ENCODE data around the gene COX6B1.

COX6B1 gene

DNA sequence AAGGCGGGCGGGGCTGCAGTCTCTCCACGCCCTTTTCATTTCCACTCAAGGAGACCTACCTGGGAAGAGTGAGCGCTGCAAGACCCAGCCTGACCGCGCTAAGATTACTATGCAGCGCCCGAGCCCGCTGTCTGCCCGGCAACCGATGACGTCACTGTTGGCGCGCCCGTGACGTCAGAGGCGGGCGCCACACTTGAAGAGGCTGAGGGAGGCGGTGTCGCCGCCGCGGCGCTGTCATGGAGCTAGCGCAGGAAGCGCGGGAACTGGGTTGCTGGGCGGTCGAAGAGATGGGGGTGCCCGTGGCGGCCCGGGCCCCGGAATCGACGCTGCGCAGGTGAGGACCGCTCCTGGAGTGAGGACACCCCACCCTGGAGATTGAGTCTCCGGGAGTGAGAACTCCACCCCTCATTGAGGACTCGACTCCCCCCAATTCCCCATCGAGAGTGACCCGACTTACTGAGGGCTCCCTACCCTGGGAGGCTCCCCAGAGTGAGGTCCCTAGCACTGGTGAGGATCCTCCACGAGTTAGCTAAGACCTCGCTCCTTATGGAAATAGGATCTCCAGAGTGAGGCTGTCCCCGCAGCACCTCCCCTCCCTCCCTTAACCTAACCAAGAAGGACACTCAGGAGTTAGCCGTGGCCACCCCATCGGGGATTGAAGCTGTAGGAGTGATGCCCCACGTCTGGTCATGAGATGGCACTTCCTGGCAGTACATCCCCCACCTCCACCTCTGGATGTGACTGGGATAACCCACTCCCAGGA is 35.4 kb upstream of the COX6B1 start, which contains the start of gene HAUS5:
Gene HAUS5, plus strand, starts transcription at position 177 of the 763 bp plus-strand sequence. Its CDS starts 60 bp downstream, at position 237.
- H3K4me3 ChIP-seq (ENCODE audit: low read length): peak within 1 kb of the TSS; percentile 95
- DNase-seq (ENCODE audit: low read depth): peak; percentile 55
- TF ChIP-seq, protein P1, sequence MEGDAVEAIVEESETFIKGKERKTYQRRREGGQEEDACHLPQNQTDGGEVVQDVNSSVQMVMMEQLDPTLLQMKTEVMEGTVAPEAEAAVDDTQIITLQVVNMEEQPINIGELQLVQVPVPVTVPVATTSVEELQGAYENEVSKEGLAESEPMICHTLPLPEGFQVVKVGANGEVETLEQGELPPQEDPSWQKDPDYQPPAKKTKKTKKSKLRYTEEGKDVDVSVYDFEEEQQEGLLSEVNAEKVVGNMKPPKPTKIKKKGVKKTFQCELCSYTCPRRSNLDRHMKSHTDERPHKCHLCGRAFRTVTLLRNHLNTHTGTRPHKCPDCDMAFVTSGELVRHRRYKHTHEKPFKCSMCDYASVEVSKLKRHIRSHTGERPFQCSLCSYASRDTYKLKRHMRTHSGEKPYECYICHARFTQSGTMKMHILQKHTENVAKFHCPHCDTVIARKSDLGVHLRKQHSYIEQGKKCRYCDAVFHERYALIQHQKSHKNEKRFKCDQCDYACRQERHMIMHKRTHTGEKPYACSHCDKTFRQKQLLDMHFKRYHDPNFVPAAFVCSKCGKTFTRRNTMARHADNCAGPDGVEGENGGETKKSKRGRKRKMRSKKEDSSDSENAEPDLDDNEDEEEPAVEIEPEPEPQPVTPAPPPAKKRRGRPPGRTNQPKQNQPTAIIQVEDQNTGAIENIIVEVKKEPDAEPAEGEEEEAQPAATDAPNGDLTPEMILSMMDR (conservative IDR thresholded peaks at IDR 0.05; ENCODE audit: low read depth, low read length): no peak

DNA sequence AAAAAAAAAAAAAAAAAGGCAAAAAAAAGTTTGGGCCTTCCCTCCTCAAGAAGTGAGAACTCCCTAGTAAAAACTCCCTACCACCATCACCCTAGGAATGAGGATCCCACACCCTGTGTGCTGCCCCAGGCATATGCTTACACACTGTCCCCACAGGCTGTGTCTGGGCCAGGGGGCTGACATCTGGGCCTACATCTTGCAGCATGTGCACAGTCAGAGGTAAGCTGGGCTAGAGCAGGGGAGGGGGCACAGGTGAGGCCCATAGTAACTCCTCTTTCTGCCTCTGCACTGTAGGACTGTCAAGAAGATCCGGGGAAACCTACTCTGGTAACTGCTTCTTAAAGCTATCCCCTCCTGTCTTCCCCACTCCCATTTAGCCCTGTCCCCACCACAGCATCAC is 34.5 kb upstream of the COX6B1 start:
- H3K4me3 ChIP-seq (ENCODE audit: low read length): no peak overlapping the region
- DNase-seq (ENCODE audit: low read depth): no peak
- TF ChIP-seq, protein P1 (conservative IDR thresholded peaks at IDR 0.05; ENCODE audit: low read depth, low read length): no peak

DNA sequence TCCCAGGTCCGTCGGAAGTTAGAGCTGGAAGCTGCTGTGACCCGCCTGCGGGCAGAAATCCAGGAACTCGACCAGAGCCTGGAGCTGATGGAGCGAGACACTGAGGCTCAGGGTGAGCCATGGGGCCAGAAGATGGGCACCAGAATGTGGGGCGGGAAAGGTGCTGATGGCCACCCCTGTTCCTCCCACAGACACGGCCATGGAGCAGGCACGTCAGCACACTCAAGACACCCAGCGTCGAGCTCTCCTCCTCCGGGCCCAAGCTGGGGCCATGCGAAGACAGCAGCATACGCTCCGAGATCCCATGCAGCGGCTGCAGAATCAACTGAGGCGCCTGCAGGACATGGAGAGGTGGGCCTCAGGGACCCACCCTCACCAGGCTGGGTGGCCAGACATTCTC is 33.1 kb upstream of the COX6B1 start:
- TF ChIP-seq, protein P1 (conservative IDR thresholded peaks at IDR 0.05; ENCODE audit: low read depth, low read length): no peak
- no peak overlapping the region for H3K4me3 ChIP-seq (ENCODE audit: low read length)
- no peak for DNase-seq (ENCODE audit: low read depth)

DNA sequence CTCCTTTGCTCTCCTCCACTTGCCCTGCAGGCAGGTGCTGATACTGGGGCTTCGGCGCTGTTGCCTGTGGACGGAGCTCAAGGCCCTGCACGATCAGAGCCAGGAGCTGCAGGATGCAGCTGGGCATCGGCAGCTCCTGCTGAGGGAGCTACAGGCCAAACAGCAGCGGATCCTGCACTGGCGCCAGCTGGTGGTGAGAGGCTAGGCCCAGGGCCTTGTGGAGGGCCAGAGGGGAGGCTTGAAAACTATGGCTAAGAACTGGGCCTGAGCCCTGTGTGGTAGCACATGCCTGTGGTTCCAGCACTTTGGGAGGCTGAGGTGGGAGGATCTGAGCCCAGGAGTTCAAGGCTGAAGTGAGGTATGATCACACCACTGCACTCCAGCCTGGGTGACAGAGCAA is 29.3 kb upstream of the COX6B1 start:
- DNase-seq (ENCODE audit: low read depth): no peak
- no peak overlapping the region for H3K4me3 ChIP-seq (ENCODE audit: low read length)
- TF ChIP-seq, protein P1 (conservative IDR thresholded peaks at IDR 0.05; ENCODE audit: low read depth, low read length): no peak

DNA sequence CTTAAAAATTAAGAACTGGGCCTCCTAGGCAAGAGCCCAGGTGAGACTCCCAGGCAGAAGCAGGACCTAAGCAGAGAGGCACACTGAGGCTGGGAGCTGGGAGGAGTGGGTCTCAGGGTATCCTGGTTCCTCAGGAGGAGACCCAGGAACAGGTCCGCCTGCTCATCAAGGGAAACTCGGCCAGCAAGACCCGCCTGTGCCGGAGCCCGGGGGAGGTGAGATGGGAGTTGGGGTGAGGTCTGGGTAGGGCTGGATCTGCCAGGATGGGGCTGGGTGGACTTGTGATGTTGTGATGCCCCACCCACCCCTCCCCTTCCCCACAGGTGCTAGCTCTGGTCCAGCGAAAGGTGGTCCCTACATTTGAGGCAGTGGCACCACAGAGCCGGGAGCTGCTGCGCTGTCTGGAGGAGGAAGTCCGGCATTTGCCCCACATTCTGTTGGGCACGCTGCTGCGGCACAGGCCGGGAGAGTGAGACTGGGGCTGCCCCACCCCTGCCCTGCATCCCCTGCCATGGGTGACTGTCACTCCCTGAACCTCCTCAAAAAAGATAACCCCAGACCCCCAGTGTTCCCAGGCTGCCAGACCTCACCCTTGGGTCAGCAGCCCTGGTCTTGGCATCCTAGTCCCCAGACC is 28.7 kb upstream of the COX6B1 start:
- TF ChIP-seq, protein P1 (conservative IDR thresholded peaks at IDR 0.05; ENCODE audit: low read depth, low read length): no peak
- no peak overlapping the region for H3K4me3 ChIP-seq (ENCODE audit: low read length)
- DNase-seq (ENCODE audit: low read depth): no peak

DNA sequence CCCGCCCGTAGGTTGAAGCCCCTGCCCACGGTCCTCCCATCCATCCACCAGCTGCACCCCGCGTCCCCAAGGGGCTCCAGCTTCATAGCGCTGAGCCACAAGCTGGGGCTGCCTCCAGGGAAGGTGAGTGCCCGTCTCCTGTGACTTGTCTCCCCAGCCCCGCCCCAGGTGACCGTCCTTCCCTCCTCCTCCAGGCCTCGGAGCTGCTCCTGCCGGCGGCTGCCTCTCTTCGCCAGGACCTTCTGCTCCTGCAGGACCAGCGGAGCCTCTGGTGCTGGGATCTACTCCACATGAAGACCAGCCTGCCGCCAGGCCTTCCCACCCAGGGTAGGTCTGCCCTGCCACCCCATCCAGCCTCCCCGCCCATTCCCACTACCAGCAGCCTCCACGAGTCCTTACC is 28.1 kb upstream of the COX6B1 start:
- TF ChIP-seq, protein P1 (conservative IDR thresholded peaks at IDR 0.05; ENCODE audit: low read depth, low read length): no peak
- no peak for DNase-seq (ENCODE audit: low read depth)
- no peak overlapping the region for H3K4me3 ChIP-seq (ENCODE audit: low read length)

DNA sequence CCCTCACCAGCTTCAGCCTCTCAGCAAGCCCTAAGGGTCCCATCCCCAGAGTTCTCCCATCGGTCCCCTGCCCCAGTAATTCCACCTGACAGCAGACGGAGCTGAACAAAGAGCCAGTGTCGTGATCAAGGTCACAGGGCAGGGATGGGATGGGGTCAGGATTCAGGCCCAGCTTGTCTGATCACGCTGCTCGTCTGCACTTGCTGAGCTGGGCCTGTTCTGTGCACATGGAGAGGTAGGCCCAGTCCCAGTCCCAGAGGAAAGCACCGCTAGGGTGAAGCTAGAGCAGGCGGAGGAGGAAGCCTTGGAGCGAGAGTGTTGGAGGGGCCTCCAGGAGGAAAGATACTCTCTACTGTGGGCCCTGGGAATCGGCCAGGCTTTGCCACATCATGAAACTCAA is 26.4 kb upstream of the COX6B1 start:
- DNase-seq (ENCODE audit: low read depth): no peak
- H3K4me3 ChIP-seq (ENCODE audit: low read length): no peak overlapping the region

More for the DNA sequence above, 26.4 kb upstream of the COX6B1 start:
- TF ChIP-seq, protein P1 (conservative IDR thresholded peaks at IDR 0.05; ENCODE audit: low read depth, low read length): no peak

All from retinal pigment epithelial cell (primary cell).